GM12878 (cell line): ENCODE data around the gene C1orf210. TPM values are rescaled to one million over a fixed set of nuclear protein-coding genes. Genes with fewer than 3 reads are reported as not detected.

ENCODE experiments used
- ATAC-seq: fragments of 200-7000 bp; cut with Tn5 transposase; 3 replicates; pipeline ENCODE4 v1.9.1; 2020; ENCODE audit warnings: mild to moderate bottlenecking, moderate library complexity
- BruUV-seq: library from RNA; stranded (reverse); fragments of 400-500 nt; replicated peaks from 2 replicates; lab custom pipeline; 2021; lab: Mats Ljungman, UMichigan
- CTCF ChIA-PET: fragments of 300-600 bp; sonication (Branson Sonifier 250); formaldehyde crosslinking; extraction: SDS; loops from one replicate; lab custom pipeline; 2021; ENCODE audit warnings: inconsistent platforms; lab: Yijun Ruan, JAX
- POLR2A ChIA-PET: fragments of 350-600 bp; formaldehyde crosslinking; extraction: SDS; loops from one replicate; lab custom pipeline; 2021; ENCODE audit warnings: inconsistent platforms; lab: Charles Lee
- RAD21 ChIA-PET: fragments of 300-600 bp; sonication (Branson Sonifier 250); formaldehyde crosslinking; loops from one replicate; lab custom pipeline; 2023; ENCODE audit warnings: antibody characterized with exemption; ENCODE audit not compliant: unreplicated experiment; lab: Charles Lee
- SMC1A ChIA-PET: fragments of 300-600 bp; sonication (Branson Sonifier 250); formaldehyde crosslinking; loops from one replicate; lab custom pipeline; 2023; ENCODE audit not compliant: unreplicated experiment, uncharacterized antibody; lab: Charles Lee
- DNase-seq: peaks from one replicate; pipeline ENCODE4 v3.0.0-alpha.2; 2011; ENCODE audit warnings: low read depth, low spot score
- FAIRE-seq: peaks from 3 replicates; lab custom pipeline; 2011; peaks lifted over from hg19 to GRCh38; lab: Jason Lieb, UNC
- H2AFZ ChIP-seq: 2 replicates; pipeline ENCODE4 v1.6.0; 2011; ENCODE audit warnings: low read depth, low read length, control low read depth; ENCODE audit not compliant: control insufficient read depth
- H3K27ac ChIP-seq: 2 replicates; pipeline ENCODE4 v1.5.1; 2011; ENCODE audit warnings: control low read depth; ENCODE audit not compliant: control insufficient read depth, insufficient read depth
- H3K27me3 ChIP-seq, 2 experiments: replicated peaks in 1 of 2; 2 replicates each; pipeline versions ENCODE4 v1.6.0 to v1.6.1; 2011; ENCODE audit warnings: low read length in 1 of 2; ENCODE audit not compliant: control insufficient read depth in 2 of 2, insufficient read depth in 2 of 2
- H3K36me3 ChIP-seq, 2 experiments: 2 replicates each; pipeline ENCODE4 v1.5.1; 2011; ENCODE audit warnings: low read length in 1 of 2; ENCODE audit not compliant: control insufficient read depth in 2 of 2, insufficient read depth in 2 of 2
- H3K4me1 ChIP-seq: 2 replicates; pipeline ENCODE4 v1.6.1; 2011; ENCODE audit warnings: mild to moderate bottlenecking, low read length, moderate library complexity, mixed read lengths; ENCODE audit not compliant: control insufficient read depth, insufficient read depth
- H3K4me2 ChIP-seq: 2 replicates; pipeline ENCODE4 v1.6.0; 2011; ENCODE audit warnings: control low read depth; ENCODE audit not compliant: control insufficient read depth, insufficient read depth
- H3K4me3 ChIP-seq: fragments of 200-600 bp; sonication (generic); 2 replicates; pipeline ENCODE4 v1.5.1; 2016
- H3K79me2 ChIP-seq: 2 replicates; pipeline ENCODE4 v1.6.0; 2011; ENCODE audit warnings: low read length; ENCODE audit not compliant: control insufficient read depth, insufficient read depth
- H3K9ac ChIP-seq: 2 replicates; pipeline ENCODE4 v1.8.0; 2011; ENCODE audit warnings: low read length, control low read depth, mixed read lengths; ENCODE audit not compliant: control insufficient read depth, insufficient read depth
- H3K9me3 ChIP-seq: replicated peaks from 3 replicates; pipeline ENCODE4 v1.5.1; 2011; ENCODE audit warnings: mild to moderate bottlenecking, low read length; ENCODE audit not compliant: control insufficient read depth, insufficient read depth
- H4K20me1 ChIP-seq: 2 replicates; pipeline ENCODE4 v1.6.0; 2011; ENCODE audit not compliant: control insufficient read depth, insufficient read depth
- BMI1 ChIP-seq: fragments of 450-650 bp; IDR thresholded peaks from 2 replicates; pipeline ENCODE4 v1.6.1; 2016; ENCODE audit warnings: mild to moderate bottlenecking, moderate library complexity, borderline replicate concordance
- CBX5 ChIP-seq: sonication (generic); IDR thresholded peaks from 2 replicates; pipeline ENCODE4 v1.6.1; 2016; ENCODE audit warnings: low read depth, moderate library complexity, mild to moderate bottlenecking, inconsistent platforms
- GABPA ChIP-seq: IDR thresholded peaks from 2 replicates; pipeline ENCODE4 v1.6.1; 2014; ENCODE audit warnings: antibody characterized with exemption, low read depth, mild to moderate bottlenecking, inconsistent platforms
- HDAC2 ChIP-seq: fragments of 200-600 bp; sonication (generic); IDR thresholded peaks from 2 replicates; pipeline ENCODE4 v1.6.1; 2017
- HDAC6 ChIP-seq: fragments of 200-600 bp; sonication (generic); IDR thresholded peaks from one replicate; pipeline ENCODE4 v1.8.0; 2017; ENCODE audit warnings: antibody characterized with exemption; ENCODE audit not compliant: unreplicated experiment
- LARP7 ChIP-seq: fragments of 450-650 bp; IDR thresholded peaks from 2 replicates; pipeline ENCODE4 v1.6.1; 2017; ENCODE audit warnings: mild to moderate bottlenecking
- PML ChIP-seq: IDR thresholded peaks from 2 replicates; pipeline ENCODE4 v1.6.1; 2012; ENCODE audit warnings: low read length, inconsistent platforms
- RAD21 ChIP-seq: IDR thresholded peaks from 2 replicates; pipeline ENCODE4 v1.6.1; 2011; ENCODE audit warnings: mild to moderate bottlenecking, low read depth, low read length, moderate library complexity; ENCODE audit not compliant: insufficient read depth
- RAD51 ChIP-seq: fragments of 450-650 bp; IDR thresholded peaks from 2 replicates; pipeline ENCODE4 v1.6.1; 2016; ENCODE audit warnings: moderate library complexity, mild to moderate bottlenecking, inconsistent platforms
- RCOR1 ChIP-seq: conservative IDR thresholded peaks from 2 replicates; pipeline ENCODE4 v1.6.1; 2012; ENCODE audit warnings: low read depth, low read length, improper control_type of control experiment
- SMAD1 ChIP-seq: fragments of 450-650 bp; IDR thresholded peaks from 2 replicates; pipeline ENCODE4 v1.6.1; 2018; ENCODE audit warnings: mild to moderate bottlenecking, low read depth; ENCODE audit not compliant: partially characterized antibody
- SUPT20H ChIP-seq: IDR thresholded peaks from 2 replicates; pipeline ENCODE4 v1.6.1; 2011; ENCODE audit warnings: low read depth, mild to moderate bottlenecking, low read length, moderate library complexity, borderline replicate concordance; ENCODE audit not compliant: control insufficient read depth
- ZBTB40 ChIP-seq: fragments of 450-650 bp; IDR thresholded peaks from 2 replicates; pipeline ENCODE4 v1.6.1; 2016; ENCODE audit warnings: mild to moderate bottlenecking, moderate library complexity, borderline replicate concordance
- WGBS: methylation state at CpG from one replicate; pipeline ENCODE4 v1.1.6; 2016; ENCODE audit warnings: low lambda C conversion rate; ENCODE audit not compliant: insufficient replicate concordance, insufficient coverage; ENCODE audit errors: missing lambda C conversion rate; 5-methylcytosine and 5-hydroxymethylcytosine counted together
- in situ Hi-C: fragments of 300-500 bp; cut with MboI; formaldehyde crosslinking; loops from 9 replicates; pipeline ENCODE4 v1.14.3; 2018; ENCODE audit warnings: mixed read lengths
- intact Hi-C: fragments of 100-400 bp; cut with micrococcal nuclease; formaldehyde crosslinking; loops from one replicate; pipeline ENCODE4 v1.14.2; 2022; ENCODE audit not compliant: unreplicated experiment
- polyA plus RNA-seq, 11 experiments: library from polyadenylated mRNA; depleted of rRNA in 4 of 11; unstranded in 6 of 11; stranded (reverse) in 5 of 11; fragments of >200 nt; fragmentation: Nextera tagmentation in 4 of 11; fragmentation: Illumina TruSeq in 1 of 11; extraction: Ambion mirVana in 4 of 11; extraction: Trizol in 1 of 11; gene quantifications; 1 replicate in 1 of 11; 2 replicates in 10 of 11; pipeline versions ENCODE4 v1.2.1 to v1.2.3, GENCODE V29; 2011 to 2016; ENCODE audit warnings: inconsistent platforms in 2 of 11, missing spikeins in 2 of 11, low read depth in 1 of 11
- total RNA-seq, 4 experiments: library from RNA; depleted of rRNA in 3 of 4; stranded (reverse); fragments of >200 nt in 3 of 4; fragmentation: Illumina TruSeq in 1 of 4; extraction: Trizol in 1 of 4; gene quantifications; 2 replicates each; pipeline versions ENCODE4 v1.2.1 to v1.2.3, GENCODE V29; 2013 to 2021
- TF ChIP-seq, protein P1 (sequence below): fragments of 450-650 bp; IDR thresholded peaks from 2 replicates; pipeline ENCODE4 v1.6.1; 2017; ENCODE audit warnings: antibody characterized with exemption, mild to moderate bottlenecking, moderate library complexity

C1orf210 gene
- total and polyA plus RNA-seq, 10 of the 15 experiments (the other 5 are each of a cell fraction or from before 2014, with no cell fraction given) = 0.07 TPM; not detected in 9

DNA sequence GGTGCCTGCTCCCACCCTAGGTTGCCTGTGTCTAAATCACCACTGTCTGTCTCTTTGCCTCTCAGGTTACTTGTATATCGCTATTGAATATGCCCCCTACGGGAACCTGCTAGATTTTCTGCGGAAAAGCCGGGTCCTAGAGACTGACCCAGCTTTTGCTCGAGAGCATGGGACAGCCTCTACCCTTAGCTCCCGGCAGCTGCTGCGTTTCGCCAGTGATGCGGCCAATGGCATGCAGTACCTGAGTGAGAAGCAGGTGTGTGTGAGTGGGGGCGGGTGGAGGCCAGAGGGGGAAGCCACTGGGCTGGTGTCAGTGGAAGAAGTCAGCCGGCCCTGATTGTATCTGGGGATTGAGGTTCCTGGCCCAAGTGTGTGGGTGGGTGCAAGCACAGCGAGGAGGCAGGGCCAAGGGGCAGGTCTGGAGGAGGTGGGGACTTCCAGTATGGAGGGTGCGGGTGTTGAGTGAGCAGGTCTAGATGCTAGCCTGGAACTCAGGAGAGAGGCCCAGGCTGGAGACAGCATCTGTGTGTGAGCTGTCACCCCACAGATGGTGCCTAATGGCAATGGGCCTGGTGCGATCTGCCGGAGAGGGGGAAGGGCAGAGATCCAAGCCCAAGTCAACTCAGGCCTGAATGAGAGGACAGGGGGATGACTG is 32.6 kb upstream of the C1orf210 start (continued):
- TF ChIP-seq CBX5 = no peak
- no peak for TF ChIP-seq SMAD1
- no peak for TF ChIP-seq LARP7
- TF ChIP-seq RAD21 = no peak

- Histone ChIP-seq H3K9me3 (no peaks in the 10 kb centered on the region), H3K27ac (no peak overlapping the region), H4K20me1 (no peaks in the 10 kb centered on the region), H3K27me3 (no peaks in the 10 kb centered on the region), H3K4me3 (no peak overlapping the region), H3K79me2 (no peaks in the 10 kb centered on the region), H3K4me2 (no peak overlapping the region), H2AFZ (no peak overlapping the region), H3K4me1 (no peaks in the 10 kb centered on the region), H3K36me3 (no peaks in the 10 kb centered on the region), H3K9ac (no peak overlapping the region)
- in situ Hi-C loops (no loop called here), intact Hi-C loops (no loop called here)
- ATAC-seq = no peak
- 51% methylated on average over 16 of the region's 16 CpGs for WGBS
- RAD21 ChIA-PET = no interaction called here
- DNase-seq = no peak
- no TSS peak for BruUV-seq
- SMC1A ChIA-PET = interaction anchor here (0.5 to 1.1 kb wide), 3 partner anchors 19 to 862 kb away, joined by 3 to 5 read pairs (median 3); no protein-coding TSS in a partner anchor
- CTCF ChIA-PET = interaction anchor here (1.4 kb wide), 1 partner anchor 78 kb away, joined by 4 read pairs; no protein-coding TSS in a partner anchor
- POLR2A ChIA-PET = no interaction called here
- FAIRE-seq = no peak
- no peak for TF ChIP-seq BMI1
- no peak for TF ChIP-seq HDAC6
- TF ChIP-seq, protein P1, sequence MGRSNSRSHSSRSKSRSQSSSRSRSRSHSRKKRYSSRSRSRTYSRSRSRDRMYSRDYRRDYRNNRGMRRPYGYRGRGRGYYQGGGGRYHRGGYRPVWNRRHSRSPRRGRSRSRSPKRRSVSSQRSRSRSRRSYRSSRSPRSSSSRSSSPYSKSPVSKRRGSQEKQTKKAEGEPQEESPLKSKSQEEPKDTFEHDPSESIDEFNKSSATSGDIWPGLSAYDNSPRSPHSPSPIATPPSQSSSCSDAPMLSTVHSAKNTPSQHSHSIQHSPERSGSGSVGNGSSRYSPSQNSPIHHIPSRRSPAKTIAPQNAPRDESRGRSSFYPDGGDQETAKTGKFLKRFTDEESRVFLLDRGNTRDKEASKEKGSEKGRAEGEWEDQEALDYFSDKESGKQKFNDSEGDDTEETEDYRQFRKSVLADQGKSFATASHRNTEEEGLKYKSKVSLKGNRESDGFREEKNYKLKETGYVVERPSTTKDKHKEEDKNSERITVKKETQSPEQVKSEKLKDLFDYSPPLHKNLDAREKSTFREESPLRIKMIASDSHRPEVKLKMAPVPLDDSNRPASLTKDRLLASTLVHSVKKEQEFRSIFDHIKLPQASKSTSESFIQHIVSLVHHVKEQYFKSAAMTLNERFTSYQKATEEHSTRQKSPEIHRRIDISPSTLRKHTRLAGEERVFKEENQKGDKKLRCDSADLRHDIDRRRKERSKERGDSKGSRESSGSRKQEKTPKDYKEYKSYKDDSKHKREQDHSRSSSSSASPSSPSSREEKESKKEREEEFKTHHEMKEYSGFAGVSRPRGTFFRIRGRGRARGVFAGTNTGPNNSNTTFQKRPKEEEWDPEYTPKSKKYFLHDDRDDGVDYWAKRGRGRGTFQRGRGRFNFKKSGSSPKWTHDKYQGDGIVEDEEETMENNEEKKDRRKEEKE = no peak
- TF ChIP-seq SUPT20H = no peak
- TF ChIP-seq ZBTB40 = no peak
- TF ChIP-seq HDAC2 = no peak
- no peak for TF ChIP-seq RAD51
- no peak for TF ChIP-seq PML
- no peak for TF ChIP-seq GABPA
- no peak for TF ChIP-seq RCOR1
Observed at GRCh38 chr1:43316738-43317520, 31.5 kb upstream of the C1orf210 start.
